ENCODE measurements around the gene LRFN3. TPM values are rescaled to one million over a fixed set of nuclear protein-coding genes. Genes with fewer than 3 reads are reported as not detected.

Gene LRFN3
- total and polyA plus RNA-seq, 4 donors = 0.89 to 8.4 (median 2.1) TPM

DNA sequence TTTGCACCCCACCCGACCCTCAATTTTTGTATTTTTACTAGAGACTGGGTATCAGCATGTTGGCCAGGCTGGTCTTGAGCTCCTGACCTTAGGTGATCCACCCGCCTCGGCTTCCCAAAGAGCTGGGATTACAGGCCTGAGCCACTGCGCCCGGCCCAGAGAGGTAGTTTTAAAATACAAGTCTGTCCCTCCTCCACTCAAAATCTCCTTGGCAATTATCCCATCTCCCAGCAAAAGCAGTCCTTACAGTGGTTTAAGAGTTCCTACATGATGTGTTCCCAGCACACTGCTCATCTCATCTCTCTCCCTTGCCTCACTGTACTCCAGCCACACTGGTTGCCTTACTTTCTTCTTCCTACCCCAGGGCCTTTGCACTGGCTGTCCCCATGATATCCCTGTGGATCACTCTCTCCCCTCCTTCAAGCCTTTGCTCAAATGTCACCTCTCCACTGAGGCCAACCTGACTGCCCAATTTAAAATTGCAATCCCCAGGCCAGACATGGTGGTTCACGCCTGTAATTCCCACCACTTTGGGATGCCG is 24.3 kb downstream of the LRFN3 start:
- Histone ChIP-seq H3K9ac (ENCODE audit: low read depth in 1 of 2, low read length in 2 of 2) (no peak overlapping the region), H3K4me1 (ENCODE audit: control insufficient read depth in 4 of 4, insufficient read depth in 4 of 4, low read length in 3 of 4) (peaks cover 0 to 6% (median 3%) of the 10 kb centered on the region in 4 donors), H3K4me3 (ENCODE audit: low read depth in 1 of 3, low read length in 3 of 3) (no peak overlapping the region), H3K9me3 (ENCODE audit: control insufficient read depth in 4 of 4, low read length in 3 of 4) (no peaks in the 10 kb centered on the region), H3K27me3 (ENCODE audit: control insufficient read depth in 4 of 4, insufficient read depth in 4 of 4, low read length in 3 of 4) (peaks cover 0 to 6% (median 2%) of the 10 kb centered on the region in 4 donors), H3K36me3 (ENCODE audit: control insufficient read depth in 4 of 4, insufficient read depth in 3 of 4, low read depth in 1 of 4, low read length in 3 of 4) (no peaks in the 10 kb centered on the region), H3K27ac (ENCODE audit: low read depth in 1 of 2, low read length in 2 of 2) (no peak overlapping the region)
- DNase-seq (ENCODE audit: low spot score) = no peak
- TF ChIP-seq, protein P1, sequence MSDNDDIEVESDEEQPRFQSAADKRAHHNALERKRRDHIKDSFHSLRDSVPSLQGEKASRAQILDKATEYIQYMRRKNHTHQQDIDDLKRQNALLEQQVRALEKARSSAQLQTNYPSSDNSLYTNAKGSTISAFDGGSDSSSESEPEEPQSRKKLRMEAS (IDR thresholded peaks at IDR 0.05) = no peak
- TF ChIP-seq, protein P2, sequence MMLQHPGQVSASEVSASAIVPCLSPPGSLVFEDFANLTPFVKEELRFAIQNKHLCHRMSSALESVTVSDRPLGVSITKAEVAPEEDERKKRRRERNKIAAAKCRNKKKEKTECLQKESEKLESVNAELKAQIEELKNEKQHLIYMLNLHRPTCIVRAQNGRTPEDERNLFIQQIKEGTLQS (IDR thresholded peaks at IDR 0.05) = no peak
- TF ChIP-seq RAD21 (IDR thresholded peaks at IDR 0.05) = no peak
- TF ChIP-seq FOXA2 (IDR thresholded peaks at IDR 0.05) = no peak
- no peak for TF ChIP-seq NR2F2 (IDR thresholded peaks at IDR 0.05)
- no peak for TF ChIP-seq HNF4A (conservative IDR thresholded peaks at IDR 0.05)
- TF ChIP-seq REST (IDR thresholded peaks at IDR 0.05) = no peak
- TF ChIP-seq HNF4G (IDR thresholded peaks at IDR 0.05) = no peak
- no peak for TF ChIP-seq CTCF (IDR thresholded peaks at IDR 0.05; ENCODE audit: low read depth, low read length, missing input control)
- no peak for TF ChIP-seq FOXA1 (IDR thresholded peaks at IDR 0.05)
- 79% methylated on average over 7 of the region's 7 CpGs for WGBS

- TF ChIP-seq RXRA (IDR thresholded peaks at IDR 0.05) (no peak), REST (IDR thresholded peaks at IDR 0.05) (peak; percentile 99)
- Histone ChIP-seq H3K4me1 (ENCODE audit: control insufficient read depth in 4 of 4, insufficient read depth in 4 of 4, low read length in 3 of 4) (peaks cover 0 to 6% (median 3%) of the 10 kb centered on the region in 4 donors), H3K4me3 (ENCODE audit: low read depth in 1 of 3, low read length in 3 of 3) (no peak overlapping the region), H3K36me3 (ENCODE audit: control insufficient read depth in 4 of 4, insufficient read depth in 3 of 4, low read depth in 1 of 4, low read length in 3 of 4) (no peaks in the 10 kb centered on the region), H3K27ac (ENCODE audit: low read depth in 1 of 2, low read length in 2 of 2) (no peak overlapping the region), H3K9ac (ENCODE audit: low read depth in 1 of 2, low read length in 2 of 2) (no peak overlapping the region), H3K27me3 (ENCODE audit: control insufficient read depth in 4 of 4, insufficient read depth in 4 of 4, low read length in 3 of 4) (peaks cover 0 to 6% (median under 1%) of the 10 kb centered on the region in 4 donors), H3K9me3 (ENCODE audit: control insufficient read depth in 4 of 4, low read length in 3 of 4) (no peaks in the 10 kb centered on the region)
- WGBS = 15% methylated on average over 9 of the region's 9 CpGs
- peak; percentile 43 for DNase-seq (ENCODE audit: low spot score)
Observed at GRCh38 chr19:35963514-35963913, 27.3 kb downstream of the LRFN3 start.

All from liver (tissue), 9 donors.